ENCODE measurements around the gene STAB1.

The STAB1 gene

GRCh38 chr3:52492059-52492458 is 3.1 kb upstream of the STAB1 start:
- in situ Hi-C loops (cut with MboI; ENCODE audit: low pct_unique_long_range_greater_than_20kb, low sequenced_read_pairs, unreplicated experiment) = no loop called here

GRCh38 chr3:52493232-52494017 is 1.7 kb upstream of the STAB1 start:
- TF ChIP-seq, protein P1, sequence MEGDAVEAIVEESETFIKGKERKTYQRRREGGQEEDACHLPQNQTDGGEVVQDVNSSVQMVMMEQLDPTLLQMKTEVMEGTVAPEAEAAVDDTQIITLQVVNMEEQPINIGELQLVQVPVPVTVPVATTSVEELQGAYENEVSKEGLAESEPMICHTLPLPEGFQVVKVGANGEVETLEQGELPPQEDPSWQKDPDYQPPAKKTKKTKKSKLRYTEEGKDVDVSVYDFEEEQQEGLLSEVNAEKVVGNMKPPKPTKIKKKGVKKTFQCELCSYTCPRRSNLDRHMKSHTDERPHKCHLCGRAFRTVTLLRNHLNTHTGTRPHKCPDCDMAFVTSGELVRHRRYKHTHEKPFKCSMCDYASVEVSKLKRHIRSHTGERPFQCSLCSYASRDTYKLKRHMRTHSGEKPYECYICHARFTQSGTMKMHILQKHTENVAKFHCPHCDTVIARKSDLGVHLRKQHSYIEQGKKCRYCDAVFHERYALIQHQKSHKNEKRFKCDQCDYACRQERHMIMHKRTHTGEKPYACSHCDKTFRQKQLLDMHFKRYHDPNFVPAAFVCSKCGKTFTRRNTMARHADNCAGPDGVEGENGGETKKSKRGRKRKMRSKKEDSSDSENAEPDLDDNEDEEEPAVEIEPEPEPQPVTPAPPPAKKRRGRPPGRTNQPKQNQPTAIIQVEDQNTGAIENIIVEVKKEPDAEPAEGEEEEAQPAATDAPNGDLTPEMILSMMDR (IDR thresholded peaks at IDR 0.05; ENCODE audit: extremely low read depth, insufficient read depth, missing control alignments) = no peak
- DNase-seq (ENCODE audit: low spot score) = no peak
- in situ Hi-C loops (cut with MboI; ENCODE audit: low pct_unique_long_range_greater_than_20kb, low sequenced_read_pairs, unreplicated experiment) = no loop called here

More at GRCh38 chr3:52492059-52492458, 3.1 kb upstream of the STAB1 start:
- TF ChIP-seq, protein P1 (IDR thresholded peaks at IDR 0.05; ENCODE audit: extremely low read depth, insufficient read depth, missing control alignments) = no peak
- no peak for DNase-seq (ENCODE audit: low spot score)

DNA sequence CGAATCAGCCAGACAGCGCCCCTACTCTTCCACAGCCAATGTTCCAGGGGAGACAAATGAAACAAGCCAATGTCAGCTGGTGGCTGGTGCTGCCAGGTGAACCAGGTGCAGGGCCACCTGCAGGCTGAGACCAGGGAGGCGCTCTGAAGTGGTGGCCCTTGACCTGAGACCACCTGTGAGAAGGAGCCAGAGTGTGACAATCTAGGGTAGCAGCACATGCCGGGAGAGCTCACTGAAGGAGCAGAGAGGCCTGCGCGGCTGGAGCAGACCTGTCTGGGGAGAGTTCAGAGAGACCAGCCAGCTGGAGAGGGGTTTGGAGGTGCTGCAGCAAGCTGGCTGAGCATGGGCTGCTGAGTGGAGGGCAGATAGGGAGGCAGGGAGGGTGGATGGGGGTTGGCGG is 693 bp upstream of the STAB1 start:
- in situ Hi-C loops (cut with MboI; ENCODE audit: low pct_unique_long_range_greater_than_20kb, low sequenced_read_pairs, unreplicated experiment) = no loop called here
- no peak for DNase-seq (ENCODE audit: low spot score)
- TF ChIP-seq, protein P1 (IDR thresholded peaks at IDR 0.05; ENCODE audit: extremely low read depth, insufficient read depth, missing control alignments) = no peak

GRCh38 chr3:52495777-52496602 is 852 bp downstream of the STAB1 start:
- in situ Hi-C loops (cut with MboI; ENCODE audit: low pct_unique_long_range_greater_than_20kb, low sequenced_read_pairs, unreplicated experiment) = no loop called here
- DNase-seq (ENCODE audit: low spot score) = no peak
- TF ChIP-seq, protein P1 (IDR thresholded peaks at IDR 0.05; ENCODE audit: extremely low read depth, insufficient read depth, missing control alignments) = no peak

DNA sequence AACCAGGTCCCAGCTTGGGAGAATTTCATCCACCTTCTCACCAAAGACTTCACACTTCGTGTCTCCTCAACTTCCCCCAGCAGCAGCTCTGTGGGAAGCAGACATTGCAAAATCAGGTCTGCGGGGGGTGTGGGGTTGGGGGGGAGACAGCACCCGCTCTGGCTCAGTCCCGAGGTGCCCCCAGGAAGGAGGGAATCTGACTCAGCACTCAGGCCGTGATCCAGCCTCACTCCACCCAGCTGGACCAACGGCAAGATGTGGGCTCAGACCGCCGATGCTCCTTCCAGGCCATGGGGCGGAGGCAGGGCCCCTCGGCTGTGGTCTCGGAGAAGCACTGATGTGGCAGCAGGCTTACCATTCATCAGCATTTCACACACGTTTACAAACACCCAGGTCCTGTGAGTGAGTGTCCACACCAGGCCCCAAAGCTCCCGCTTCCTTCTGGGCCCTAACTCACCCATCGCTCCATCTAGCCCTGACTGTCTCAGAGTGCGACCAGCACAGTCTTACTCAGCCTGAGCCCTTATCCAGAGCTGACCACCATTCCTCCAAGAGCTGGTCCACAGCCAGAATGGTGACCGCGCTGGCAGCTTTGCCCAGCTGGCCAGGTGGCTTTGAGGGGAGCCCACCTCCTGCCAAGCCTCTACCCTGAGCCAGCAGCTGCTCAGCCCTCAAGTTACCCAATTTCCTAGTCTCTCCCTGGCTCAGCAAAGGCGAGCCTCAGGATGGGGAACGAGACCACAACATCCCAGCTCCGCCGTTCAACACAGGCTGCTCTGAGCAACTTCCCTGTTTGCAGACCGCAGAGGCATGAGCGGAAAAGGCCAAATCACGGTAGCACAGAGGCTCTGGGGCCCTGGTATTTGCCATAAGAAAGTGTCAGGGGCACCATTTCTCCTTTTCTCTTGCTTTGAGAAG is 3.3 kb downstream of the STAB1 start:
- in situ Hi-C loops (cut with MboI; ENCODE audit: low pct_unique_long_range_greater_than_20kb, low sequenced_read_pairs, unreplicated experiment) = no loop called here
- no peak for DNase-seq (ENCODE audit: low spot score)
- TF ChIP-seq, protein P1 (IDR thresholded peaks at IDR 0.05; ENCODE audit: extremely low read depth, insufficient read depth, missing control alignments) = no peak

DNA sequence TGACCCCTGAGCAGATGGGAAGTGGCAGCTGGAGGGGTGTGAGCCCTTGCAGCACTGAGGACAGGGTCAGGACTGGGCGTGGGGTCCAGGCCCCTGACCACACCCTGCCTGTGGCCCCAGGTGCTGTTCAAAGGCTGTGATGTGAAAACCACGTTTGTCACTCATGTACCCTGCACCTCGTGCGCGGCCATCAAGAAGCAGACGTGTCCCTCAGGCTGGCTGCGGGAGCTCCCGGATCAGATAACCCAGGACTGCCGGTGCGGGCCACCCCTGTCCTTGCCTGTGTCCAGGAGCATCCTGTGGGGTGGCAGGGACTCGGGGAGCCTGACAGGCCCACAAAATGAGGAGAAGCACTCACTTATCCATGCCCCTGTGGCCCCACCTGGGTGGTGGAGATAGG is 5.9 kb downstream of the STAB1 start:
- in situ Hi-C loops (cut with MboI; ENCODE audit: low pct_unique_long_range_greater_than_20kb, low sequenced_read_pairs, unreplicated experiment) = no loop called here
- TF ChIP-seq, protein P1 (IDR thresholded peaks at IDR 0.05; ENCODE audit: extremely low read depth, insufficient read depth, missing control alignments) = no peak
- no peak for DNase-seq (ENCODE audit: low spot score)
